GM18508 (cell line): ENCODE results near the gene STIMATE.

Experiments
- ATAC-seq: cut with Tn5 transposase; IDR thresholded peaks from one replicate; pipeline ENCODE4 v1.9.1; 2021; ENCODE audit warnings: moderate number of reproducible peaks; ENCODE audit not compliant: insufficient read depth, unreplicated experiment

STIMATE gene

DNA sequence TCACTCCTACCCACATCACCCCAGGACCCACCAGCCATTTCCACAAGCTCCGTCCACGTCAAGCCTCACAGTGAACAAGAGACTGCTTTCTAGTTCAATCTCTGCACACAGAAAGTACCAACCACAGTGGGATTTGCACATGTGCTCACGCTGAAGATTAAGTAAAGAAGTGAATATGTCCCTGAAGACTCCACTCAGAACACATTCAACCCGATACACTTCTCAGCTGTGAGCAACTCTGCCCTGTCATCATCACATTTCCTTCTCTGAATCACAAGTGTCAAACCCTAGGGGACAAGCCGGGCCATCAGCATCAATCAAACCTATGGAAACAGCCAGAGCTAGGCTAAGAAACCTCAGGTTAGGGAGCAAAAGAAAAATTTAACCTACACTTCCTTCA lies 1.9 kb downstream of the STIMATE start:
- ATAC-seq, result no peak

DNA sequence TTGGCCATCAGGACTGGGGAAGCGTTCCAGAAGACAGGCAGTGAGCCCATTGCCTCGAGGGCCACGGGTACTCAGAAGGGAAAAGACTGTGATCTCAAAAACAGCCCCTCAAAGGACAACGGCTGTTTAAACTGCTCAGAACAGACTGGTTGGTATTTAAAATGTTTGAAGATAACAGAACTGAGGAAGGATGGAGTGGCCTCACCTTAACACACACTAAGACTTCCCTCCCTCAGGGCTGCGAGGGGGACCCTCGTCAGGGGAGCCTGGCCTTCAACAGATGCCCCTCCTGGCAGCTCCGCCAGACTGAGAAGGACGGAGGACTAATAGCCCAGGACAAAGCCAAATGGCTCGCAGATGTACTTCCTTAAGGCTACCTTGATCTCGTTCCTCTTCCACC lies 2.6 kb downstream of the STIMATE start:
- no peak for ATAC-seq

DNA sequence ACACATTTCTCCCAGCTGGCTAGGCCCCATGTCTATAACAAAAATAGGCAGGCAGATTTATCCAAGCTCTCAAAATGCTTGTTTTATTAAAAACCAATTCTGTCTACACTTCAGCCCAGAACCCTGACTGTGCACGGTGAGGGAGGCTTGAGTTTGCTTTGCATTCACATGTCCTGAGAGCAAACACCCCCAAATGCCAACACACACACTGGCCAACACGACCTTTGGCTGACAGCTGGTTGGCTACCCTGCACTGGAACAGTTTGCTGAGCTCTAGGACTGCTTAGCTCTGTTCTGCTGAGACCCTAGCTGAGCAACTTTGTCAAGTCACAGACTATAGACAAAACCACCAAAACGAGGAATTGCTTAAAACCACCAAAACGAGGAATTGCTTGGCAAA lies 3.6 kb downstream of the STIMATE start:
- ATAC-seq, result no peak

DNA sequence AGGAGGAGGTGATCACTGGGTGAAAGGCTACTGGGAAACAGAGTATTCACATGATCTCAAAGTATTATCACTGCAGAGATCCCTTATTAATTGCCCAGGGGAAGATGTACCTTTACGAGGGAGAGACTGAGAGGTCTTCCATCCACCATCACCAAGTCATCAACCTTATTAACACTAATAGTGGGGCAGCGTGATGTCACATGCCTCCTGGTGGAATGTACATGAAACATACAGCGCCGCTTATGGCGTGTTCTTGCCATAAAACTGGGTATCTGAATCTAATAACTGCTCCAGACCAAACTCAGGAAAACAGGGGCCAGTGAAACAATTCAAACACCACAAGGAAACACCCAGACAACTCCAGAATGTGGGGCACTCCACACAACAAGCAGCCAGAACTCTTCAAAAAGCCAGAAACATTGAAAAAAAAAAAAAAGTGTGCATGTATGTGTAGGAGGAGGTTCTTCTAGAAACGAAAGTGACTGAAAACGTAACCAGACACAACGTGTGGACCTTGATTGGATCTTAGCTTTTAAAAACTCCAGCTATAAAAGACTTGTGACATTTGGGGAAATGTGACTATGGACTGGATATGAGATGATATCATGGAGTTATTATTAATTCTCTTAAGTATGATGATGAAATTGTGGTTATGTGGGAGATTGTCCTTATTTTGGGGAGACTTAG lies 4.6 kb downstream of the STIMATE start:
- ATAC-seq, result no peak

DNA sequence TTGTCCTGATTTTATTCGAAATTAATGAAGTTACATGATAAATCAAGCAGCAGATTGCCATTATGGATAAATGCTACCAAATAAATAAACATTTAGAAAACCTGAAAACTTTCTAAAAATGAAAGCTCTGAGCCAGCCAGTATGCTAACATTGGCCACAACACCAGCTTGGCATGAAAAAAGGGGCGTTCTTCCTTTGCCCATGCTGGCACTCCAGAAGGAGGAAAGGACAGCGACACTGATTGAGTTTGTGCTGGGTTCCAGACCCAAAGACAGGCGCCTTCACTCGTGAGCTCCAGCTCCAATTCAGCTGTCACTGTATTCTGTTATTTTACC lies 5.1 kb downstream of the STIMATE start:
- ATAC-seq, result no peak

DNA sequence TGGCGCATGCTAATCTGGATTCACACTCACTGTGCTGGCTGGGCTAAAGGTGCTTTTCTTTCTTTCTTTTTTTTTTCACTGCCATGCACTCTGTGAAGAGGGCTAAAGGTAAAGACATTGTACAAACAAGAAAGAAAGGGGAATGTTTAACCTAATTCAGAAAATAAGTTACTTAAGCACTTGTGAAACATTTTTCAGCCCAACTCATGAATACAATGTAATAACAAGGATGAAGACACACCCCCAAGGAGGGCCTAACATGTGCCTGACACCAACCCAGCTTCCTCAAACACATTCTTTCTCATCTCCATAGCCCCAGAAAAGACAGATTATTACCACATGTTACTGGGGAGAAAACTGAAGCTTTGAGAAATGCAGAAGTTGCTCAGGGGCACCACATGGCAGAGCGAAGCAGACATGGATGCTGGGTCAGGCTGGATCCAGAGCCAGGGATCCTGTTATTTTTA lies 5.7 kb downstream of the STIMATE start:
- ATAC-seq, result no peak

DNA sequence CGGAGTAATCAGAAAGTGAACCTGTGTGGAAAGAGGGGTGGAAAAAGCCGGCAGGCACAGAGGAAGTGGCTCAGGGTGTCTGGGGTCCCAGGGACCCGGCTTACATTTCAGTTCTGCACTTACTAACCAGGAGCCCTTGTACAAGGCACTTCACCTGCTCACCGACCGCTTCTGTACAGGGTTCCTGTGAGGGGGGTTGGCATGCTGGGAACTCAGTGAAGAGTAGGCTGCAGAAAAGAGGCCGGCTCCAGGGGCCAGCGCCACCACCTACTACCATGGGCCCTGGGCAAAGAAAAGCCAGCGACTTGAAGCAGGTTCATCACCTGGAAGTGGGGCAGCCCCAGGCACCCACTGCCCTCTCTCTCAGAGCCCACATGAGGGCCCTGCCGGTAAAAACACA lies 6.2 kb downstream of the STIMATE start:
- ATAC-seq, result no peak

DNA sequence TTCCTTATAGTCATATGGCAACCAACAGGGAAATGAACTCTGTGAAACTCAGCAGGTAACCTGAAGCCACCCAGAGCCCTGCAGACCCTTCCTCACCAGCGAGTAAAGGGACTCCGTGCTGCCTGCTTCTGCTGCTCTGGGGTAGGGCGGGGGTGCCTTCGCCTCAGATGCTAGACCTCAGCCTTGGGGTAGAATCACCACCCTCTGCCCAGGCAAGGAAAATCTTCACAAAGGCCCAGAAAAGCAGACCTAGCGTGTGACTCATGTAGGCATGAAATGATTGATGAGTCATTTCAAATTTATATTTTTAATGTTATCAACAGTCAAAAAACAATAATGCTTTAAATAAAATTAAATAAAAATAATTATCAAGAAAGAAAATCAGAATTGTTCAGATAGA lies 6.6 kb downstream of the STIMATE start:
- no peak for ATAC-seq

DNA sequence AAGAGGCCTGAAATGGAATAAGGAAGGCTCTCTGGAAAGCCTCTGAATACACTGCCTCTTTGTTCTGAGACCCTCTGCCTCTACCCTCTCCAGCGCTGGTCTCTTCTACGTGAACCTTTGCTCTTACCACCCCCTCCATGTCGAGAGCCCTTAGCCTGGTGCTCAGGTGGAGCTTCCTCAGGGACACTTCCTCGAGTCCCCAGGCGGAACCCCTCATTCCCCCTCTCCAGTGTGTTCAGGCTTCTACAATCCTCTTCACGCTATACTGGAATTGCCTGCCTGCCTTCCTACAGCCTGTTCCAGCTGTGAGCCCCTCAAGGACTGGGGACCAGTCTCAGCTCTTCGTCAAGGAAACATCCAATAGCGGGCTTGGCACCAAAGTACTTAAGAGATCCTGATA lies 7.4 kb downstream of the STIMATE start:
- no peak for ATAC-seq

DNA sequence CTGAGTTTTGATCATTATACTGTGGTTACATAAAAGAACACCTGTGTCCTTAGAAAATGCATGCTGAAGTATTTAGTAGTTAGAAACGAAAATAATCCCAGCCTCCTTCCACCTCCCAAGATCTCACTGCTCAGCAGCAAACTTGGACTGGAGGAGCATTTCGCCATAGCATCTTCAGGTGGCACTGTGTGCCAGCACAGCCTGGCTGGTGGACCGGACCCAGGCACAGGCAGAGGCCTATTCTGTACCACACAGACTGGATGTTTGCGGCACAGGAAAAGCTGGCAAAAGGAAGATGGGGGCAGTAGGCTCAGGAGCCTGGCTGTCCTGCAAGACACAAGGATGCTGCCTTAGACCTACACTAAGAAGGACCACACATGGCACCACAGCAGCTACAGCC lies 10.2 kb downstream of the STIMATE start:
- no peak for ATAC-seq

DNA sequence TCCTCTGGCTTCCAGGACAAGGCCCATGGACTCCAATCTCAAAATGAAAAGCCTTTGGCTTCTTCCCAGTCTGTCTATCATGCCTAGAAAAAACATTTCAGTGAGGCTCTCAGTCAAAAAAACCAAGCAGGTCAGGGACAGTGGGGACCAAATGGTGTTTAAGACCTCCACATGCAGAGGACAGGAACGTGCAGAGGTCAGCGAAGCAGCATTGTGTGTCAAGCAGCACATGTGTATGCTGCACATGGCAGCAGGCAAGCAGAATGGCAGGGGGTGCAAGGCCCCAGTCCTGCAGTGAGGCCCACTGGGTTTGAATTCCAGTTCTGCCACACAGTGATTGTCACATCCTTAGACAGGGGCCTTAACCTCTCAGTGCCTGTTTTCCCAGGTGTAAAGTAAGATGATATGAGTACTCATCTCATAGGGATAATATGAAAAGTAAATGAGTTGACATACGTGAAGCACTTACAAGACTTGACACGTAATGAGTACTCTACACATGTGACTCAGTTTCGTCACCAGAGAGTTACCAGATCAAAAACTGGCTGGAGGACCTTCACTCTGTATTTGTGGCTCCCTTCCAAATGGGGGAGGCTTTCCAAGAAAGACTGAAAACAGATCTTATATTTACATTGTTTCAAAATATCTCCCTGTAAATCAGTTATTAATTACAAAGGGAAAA lies 11.2 kb downstream of the STIMATE start:
- no peak for ATAC-seq

DNA sequence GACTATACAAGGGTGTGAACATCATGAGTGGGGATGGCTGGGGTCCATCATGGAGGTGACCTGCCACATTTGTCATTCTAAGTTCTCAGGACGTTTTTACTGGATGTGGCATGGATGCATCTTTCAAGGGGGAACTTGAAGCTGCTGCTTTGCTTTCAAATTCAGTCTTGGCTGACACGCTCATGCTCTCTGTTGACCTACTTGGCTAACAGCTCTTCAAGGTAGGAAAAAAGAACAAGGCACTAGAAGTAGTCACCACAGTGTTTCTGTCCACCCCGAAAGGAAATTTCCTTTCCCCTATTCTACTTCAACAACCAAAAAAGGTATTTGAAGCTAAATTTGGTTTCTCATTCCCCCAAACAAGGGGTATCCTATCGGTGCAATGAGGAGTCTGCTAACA lies 15.0 kb downstream of the STIMATE start:
- no peak for ATAC-seq

DNA sequence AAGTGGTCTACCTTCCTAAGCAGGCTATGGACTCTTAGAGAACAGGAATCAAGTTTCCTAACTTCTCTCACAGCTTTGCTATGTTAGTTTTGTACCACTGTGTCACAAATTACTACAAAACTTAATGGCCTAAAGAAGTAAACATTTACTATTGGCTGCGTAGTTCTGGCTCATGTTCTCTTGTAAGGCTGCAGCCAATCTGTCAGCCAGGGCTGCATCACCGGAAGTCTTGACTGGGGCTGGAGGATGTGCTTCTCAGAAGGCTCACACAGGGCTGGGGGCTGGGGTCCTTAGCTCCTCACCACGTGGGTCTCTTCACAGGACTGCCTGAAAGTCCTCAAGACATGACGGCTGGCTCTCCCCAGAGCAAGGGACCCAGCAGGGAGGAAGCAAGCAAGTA lies 15.5 kb downstream of the STIMATE start:
- no peak for ATAC-seq

DNA sequence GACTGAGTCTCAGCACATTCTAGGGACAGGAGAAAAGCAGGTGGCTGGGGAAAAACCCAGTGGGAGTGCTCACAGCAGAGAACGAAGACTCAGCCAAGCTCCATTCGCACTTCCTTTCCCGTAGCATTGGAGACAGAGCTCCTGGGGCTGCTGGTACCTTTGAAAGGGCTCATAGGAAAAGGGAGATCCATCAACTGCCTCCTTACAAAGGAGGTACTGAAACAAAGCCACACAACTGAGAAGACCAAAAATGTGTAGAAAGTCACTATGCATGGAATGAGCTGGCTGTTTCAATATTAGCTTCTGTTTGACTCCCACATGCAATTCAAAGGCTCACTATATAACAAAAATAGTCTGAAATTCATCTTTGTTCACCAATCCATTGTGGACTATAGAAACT lies 16.9 kb downstream of the STIMATE start:
- no peak for ATAC-seq

DNA sequence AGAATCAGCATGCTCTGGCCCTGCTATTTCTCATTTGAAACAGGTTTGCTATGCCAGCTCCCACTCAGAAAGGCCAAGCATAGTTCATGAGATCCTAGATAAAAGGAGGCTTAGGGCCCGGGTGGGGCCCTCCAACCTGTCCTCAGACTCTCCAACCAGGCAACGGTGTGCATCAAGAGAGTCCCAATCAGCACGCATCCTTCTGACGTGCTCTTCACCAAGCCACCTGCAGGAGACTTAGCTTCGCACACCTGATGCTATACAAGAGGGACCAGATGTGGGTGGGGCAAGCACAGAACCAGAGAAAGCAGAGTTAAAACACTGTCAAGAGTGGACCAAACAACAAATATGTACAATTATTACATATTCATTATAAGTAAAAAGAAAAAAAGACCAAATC lies 17.3 kb downstream of the STIMATE start:
- no peak for ATAC-seq

DNA sequence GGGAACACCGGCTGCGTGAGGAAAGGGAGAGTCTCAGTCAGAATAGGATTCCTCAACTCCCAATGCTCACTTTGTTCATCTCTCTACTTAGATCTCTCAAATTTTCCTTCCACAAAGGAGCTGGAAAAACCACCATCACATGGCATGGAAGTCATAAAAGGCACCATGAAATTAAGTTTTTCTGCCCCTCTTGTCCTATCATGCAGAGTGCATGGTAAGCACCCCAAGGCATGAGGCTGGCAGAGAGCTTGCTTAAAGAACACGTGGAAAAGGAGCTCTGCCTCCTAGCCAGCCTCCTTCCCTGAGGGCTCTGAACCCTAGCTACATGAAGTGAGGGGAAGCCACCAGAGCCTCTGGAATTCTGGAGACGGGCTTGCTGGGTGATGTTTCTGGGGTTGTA lies 17.8 kb downstream of the STIMATE start:
- no peak for ATAC-seq

DNA sequence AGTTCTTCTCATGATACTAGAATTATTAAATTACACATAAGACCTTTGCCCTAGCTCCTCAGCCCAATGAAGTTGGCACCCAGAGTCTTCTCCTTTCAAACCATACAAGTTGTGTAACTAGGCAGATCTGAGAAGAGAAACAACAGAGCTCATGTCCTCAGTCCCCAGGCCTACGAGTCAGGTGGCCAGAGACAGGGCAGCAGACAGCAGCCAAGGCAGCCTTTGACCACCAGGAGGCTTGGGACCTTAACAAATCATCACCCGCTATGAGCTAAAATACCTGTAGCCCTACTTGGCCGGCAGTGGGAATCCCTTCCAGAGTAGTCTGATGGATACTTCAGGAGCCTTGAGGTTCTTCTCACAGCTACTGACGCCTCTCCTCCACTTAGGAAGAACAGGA lies 18.3 kb downstream of the STIMATE start:
- ATAC-seq, result no peak

DNA sequence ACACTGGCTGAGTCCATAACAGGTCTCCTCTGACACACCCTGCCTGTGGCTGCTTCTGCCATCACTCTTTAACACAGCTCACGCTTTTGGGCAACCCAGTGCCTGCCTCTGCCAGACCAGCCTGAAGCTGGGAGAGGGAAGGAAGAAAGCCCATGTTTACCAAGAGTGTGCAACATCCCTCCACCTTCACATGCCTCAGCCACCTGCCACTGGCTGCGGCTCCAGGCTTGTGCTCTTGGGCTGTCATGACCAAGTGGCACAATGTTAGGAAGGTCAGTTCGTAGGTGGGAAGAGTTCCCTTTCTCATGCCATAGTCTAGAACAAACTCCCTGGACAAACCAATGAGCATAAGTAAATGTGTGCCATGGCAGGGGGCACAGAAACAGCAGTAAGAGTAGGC lies 20.3 kb downstream of the STIMATE start:
- no peak for ATAC-seq

DNA sequence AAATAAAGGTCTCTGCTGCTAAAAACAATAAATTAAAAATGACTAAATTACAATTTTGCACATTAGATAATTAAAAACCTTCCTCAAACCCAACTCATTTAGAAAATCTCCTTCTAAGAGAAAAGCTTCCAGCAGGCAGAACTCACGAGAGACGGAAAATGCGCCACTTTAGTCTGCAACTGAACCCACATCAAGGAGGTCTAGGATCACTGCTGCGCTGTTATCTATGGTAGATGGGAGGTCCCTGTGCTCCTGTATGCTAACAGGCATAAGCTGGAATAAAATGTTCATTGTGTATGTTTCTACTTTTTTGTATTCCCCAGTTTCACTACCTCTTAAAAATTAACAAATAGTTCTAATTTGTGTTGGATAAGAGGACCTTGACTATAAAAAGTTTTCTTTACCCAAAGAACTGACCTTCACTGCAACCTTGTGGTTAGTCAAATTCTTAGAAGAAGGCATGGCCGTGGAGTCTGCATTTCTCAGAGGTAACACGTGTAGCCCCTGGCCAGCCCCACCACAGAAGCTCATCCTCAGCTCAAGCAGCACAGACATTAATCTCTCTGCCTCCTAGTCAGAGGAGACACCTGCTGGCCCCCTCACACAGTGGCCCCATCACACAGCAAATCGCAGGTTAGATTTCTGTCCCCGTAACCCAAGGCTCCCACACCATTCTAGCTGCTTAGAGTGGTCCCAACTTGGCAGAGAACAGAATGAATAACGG lies 22.3 kb downstream of the STIMATE start:
- no peak for ATAC-seq

DNA sequence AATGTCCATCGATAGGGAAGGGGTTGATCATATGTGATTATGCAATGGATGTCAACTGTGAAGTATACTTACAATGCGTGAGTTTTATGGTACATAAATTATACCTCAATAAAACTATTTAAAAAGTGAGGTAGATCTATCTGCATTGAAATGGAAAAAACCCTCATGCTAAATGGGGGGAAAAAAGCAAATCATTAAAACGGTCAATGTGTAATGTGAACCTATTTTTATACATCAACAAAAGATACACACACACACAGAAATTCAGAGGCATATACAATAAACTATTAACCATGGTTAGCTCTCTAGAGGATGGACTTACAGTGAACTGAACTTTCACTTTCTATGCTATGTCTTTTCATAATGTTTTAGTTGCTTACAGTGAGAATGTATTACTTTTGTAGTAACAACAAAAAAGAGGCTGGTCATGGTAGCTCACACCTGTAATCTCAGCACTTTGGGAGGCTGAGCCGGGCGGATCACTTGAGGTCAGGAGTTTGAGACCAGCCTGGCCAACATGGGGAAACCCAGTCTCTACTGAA lies 23.1 kb downstream of the STIMATE start:
- no peak for ATAC-seq

DNA sequence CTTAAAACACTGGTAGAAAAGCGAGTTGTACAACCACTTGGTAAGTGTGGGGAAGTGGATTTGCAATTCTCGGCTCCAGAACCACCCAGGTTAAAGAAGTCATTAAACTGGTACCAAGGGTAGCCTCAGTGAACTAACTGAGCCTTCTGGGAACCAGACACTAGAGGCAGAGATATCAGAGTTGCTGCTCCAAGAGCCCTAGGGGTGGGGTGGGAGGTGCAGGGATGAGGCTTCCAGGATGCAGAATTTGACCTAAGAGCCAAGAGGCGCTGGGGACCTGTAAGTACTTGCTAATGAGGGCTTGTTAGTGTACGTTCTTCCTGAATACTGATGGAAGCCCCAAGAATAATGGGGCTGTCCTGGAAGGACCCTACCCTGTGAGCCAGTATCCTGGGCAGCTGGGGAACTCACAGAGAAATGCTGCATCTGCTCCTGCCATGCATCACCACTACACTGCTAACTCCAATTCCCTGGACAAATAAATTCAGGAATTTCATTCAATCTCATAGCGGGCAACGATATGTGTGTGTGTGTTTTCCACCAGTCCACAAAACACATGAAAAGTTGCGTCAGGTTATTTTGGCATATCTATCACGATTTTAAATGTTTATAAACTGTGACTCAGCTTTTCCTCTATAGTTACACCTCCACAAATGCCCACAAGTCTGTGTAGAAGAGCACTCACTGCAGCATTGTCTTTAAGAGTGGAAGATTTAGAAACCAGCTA lies 23.8 kb downstream of the STIMATE start:
- no peak for ATAC-seq
